UCSD-AML1 (cell line): Measurements from ENCODE around the gene OGN.
"Not testable (repeated sequence)": the region's sequence is repeated elsewhere in the genome, so short reads cannot be mapped to it uniquely, and the experiment has no call there.

Experiments
- DNase-seq: peaks from one replicate; lab custom pipeline; 2025; ENCODE audit not compliant: unreplicated experiment; lab: John Stamatoyannopoulos, UW

Gene OGN

GRCh38 chr9:92404042-92404836 is at the start of gene OGN:
TSS of gene OGN (minus strand) at chr9:92404578. CDS start at chr9:92403407, 1,171 bp downstream.
- DNase-seq = no peak

GRCh38 chr9:92446536-92446935 is 42.2 kb upstream of the OGN start:
- no peak for DNase-seq

DNA sequence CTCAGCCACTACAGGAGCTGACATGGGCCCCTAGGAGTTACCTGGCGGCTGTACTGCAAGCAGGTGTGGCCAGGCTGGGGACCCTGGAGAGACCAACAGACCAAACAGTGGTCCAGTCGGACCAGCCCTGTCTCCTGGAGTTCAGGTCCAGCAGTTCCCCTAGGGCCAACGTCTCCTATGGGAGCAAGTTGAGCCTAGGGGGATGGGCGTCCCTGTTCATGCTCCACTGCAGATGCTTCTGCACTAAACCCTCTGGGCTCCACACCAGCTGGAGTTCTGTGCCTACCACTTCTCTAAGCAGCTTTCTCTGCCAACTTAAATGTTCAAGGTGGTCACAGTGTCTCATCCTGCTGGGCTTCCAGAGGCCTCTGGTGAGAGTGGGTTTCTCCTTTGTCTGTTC is 40.5 kb upstream of the OGN start:
- no peak for DNase-seq

DNA sequence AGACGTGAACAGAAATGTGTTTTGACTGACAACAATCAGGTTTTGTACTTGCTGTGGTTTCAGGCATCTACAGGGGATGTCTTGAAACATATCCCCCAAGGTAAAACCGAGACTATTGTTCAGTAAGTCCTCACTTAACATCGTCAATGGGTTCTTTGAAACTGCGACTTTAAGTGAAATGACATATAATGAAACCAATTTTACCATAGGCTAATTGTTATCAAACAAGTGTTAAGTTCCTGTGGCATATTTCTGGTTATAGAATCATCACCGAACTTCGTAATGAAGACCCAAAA is 36.3 kb upstream of the OGN start:
- no peak for DNase-seq

DNA sequence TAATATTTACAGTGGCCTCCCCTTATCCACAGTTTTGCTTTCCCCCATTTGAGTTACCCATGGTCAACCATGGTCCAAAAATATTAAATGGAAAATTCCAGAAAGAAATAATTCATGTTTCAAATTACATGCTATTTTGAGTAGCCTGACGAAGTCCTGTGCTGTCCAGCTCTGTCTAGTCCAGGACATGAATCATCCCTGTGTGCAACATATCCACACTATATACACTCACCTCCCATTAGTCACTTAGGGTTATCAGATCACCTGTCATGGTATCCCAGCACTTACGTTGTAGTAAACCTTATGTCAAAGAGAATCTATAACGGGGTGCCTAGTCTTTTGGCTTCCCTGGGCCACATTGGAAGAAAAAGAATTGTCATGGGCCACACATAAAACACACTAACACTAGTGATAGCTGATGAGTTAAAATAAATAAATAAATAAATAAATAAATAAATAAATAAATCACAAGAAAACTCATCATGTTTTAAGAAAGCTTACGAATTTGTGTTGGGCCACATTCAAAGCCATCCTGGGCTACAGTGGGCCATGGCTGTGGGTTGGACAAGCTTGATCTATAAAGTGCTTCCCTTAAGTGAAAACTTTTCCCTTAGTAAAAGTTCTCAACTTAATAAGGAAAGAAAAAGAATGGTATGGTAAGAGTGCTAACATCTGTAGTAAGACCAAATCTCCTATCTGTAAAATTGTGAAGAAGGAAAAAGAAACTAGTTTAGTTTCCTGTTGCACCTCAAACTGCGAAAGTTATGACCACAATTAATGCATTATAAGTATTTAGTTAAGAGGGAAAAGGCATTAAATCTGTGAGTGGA is 35.8 kb upstream of the OGN start:
- DNase-seq = no peak

GRCh38 chr9:92438900-92439526 is 34.6 kb upstream of the OGN start:
- no peak for DNase-seq

GRCh38 chr9:92435263-92435662 is 30.9 kb upstream of the OGN start:
- DNase-seq = no peak

GRCh38 chr9:92432972-92433548 is 28.7 kb upstream of the OGN start:
- DNase-seq = no peak

DNA sequence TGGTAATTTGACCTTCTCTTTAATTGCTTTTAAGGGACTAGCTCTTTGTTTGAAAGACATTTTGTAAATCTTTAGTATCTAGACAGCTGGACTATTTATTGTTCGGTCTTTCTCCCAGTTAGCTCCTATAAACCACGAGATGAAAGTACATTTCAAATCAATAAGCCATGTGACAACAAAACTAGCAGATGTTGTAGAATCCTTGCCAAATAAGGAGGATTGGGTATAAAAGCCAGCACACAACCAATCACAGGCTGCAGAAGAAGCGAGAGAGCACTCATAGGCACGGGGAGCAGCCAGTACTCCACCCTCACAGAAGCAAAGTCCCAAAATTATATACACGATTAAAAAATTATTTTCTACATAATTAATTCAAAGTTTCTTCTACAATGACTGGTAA is 28.0 kb upstream of the OGN start:
- no peak for DNase-seq

GRCh38 chr9:92429836-92430235 is 25.5 kb upstream of the OGN start:
- no peak for DNase-seq

DNA sequence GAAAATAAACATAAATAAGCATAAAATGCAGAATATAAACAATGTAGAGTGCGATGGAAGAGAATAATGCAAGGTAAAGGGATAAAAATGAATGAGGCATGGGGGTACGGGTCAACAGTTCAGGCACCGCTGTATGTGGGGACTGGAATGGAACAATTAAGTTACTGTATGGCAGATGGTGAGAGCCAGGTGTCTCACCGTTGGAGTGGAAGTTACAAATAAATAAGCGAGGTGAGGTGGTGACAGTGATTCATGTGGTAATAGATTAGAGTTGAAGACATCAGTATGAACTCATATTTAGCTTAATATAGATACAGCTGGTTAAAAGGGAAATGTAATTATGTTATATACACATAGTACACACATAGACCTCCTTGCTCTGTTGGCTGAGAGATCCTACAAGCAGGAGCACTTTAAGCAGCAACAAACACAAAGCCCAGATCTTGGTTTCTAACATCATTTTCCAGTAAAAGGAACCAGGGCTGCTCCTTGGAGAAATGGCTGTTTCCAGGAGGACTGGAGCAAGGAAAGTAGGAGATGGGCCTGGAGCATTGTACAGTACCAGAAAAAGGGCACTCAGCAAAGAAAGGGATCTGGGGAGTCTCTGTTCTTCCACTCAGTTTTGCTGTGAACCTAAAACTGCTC is 22.2 kb upstream of the OGN start:
- no peak for DNase-seq

DNA sequence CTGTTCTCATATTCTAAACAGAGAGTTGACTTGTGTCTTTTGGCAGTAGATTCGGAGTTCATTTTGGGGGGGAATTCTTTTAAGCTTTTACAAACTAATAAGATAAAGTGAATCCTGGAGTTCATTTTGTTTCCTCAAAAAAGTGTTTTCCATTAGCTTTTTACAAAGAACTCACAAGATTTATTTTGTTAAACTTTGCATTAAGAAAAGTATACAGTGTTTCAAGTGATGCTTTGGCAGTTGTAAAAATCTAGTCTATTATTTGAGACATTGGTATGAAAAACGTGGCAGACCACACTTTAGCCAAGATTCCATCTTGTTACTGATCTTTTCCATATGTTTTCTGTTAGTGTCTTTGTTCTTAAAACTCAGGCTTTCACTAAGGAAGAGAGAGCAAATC is 21.1 kb upstream of the OGN start:
- no peak for DNase-seq

DNA sequence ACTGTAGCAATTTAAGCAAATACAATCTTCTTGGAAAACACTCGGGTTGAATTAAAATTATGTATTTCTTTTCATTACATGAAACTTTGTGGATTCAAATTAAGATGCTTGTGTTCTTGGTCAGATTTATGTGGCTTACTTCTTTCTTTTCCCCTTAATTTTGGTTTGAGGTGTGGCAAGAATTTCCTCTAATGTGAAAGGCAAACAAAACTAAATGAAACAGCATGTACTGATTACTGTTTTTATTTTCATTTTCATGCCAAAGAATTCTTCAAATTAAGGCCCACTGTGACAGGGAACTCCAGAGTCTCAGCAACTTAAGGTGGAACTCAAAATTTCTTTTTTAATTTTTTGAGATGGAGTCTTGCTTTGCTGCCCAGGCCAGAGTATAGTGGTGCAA is 20.0 kb upstream of the OGN start, which contains the start of gene OMD:
Gene OMD (minus strand): TSS at position 132 of the 400 bp plus-strand sequence. CDS start 6,913 bp downstream, outside the sequence.
- DNase-seq = no peak

GRCh38 chr9:92423612-92424011 is 19.2 kb upstream of the OGN start:
- no peak for DNase-seq

- DNase-seq = no peak
These were observed 18.4 kb upstream of the OGN start for GRCh38 chr9:92422611-92423338.

- DNase-seq = no peak
These were observed 10.2 kb upstream of the OGN start for GRCh38 chr9:92414566-92414965.

DNA sequence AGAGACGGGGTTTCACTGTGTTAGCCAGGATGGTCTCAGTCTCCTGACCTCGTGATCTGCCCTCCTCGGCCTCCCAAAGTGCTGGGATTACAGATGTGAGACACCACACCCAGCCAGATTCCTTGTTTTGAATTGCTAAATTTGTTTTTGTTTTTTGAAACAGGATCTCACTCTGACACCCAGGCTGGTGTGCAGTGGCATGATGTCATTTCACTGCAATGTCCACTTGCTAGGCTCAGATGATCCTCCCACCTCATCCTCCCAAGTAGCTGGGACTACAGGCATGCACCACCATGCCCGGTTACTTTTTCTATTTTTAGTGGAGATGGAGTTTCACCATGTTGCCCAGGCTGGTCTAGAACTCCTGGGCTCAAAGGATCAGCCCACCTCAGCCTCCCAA is 6.8 kb upstream of the OGN start:
- DNase-seq = not testable (repeated sequence)

- no peak for DNase-seq
These were observed 4.5 kb upstream of the OGN start for GRCh38 chr9:92408747-92409478.

GRCh38 chr9:92407818-92408217 is 3.4 kb upstream of the OGN start:
- DNase-seq = no peak

DNA sequence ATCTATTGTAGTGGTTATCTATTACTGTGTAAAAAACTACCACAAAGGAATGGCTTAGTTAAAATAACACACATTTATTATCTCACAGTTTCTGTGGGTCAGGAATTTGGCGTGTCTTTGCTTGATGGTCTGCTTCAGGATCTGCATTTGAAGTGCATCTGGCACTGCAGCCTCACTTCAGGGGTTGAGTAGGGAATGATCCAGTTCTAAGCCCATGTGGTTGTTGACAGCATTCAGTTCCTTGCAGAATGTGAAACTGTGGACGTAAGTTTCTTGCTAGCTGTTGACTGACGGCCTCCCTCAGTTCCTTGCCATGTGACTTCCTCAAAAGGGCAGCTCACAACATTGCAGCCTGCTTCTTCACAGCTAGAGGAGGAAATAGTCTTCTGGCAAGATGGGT is 2.1 kb upstream of the OGN start:
- peak; percentile 44 for DNase-seq
